GM19463 (cell line): Measurements from ENCODE around the gene E2F1.

Experiments used
- ATAC-seq: cut with Tn5 transposase; IDR thresholded peaks from one replicate; pipeline ENCODE4 v1.9.1; 2021; ENCODE audit warnings: mild to moderate bottlenecking, moderate library complexity; ENCODE audit not compliant: unreplicated experiment

The E2F1 gene

GRCh38 chr20:33686100-33686983 is at the start of gene E2F1:
Gene E2F1, minus strand, starts transcription at chr20:33686385. Its CDS starts 121 bp downstream, at chr20:33686264.
- peak; percentile 87 for ATAC-seq

DNA sequence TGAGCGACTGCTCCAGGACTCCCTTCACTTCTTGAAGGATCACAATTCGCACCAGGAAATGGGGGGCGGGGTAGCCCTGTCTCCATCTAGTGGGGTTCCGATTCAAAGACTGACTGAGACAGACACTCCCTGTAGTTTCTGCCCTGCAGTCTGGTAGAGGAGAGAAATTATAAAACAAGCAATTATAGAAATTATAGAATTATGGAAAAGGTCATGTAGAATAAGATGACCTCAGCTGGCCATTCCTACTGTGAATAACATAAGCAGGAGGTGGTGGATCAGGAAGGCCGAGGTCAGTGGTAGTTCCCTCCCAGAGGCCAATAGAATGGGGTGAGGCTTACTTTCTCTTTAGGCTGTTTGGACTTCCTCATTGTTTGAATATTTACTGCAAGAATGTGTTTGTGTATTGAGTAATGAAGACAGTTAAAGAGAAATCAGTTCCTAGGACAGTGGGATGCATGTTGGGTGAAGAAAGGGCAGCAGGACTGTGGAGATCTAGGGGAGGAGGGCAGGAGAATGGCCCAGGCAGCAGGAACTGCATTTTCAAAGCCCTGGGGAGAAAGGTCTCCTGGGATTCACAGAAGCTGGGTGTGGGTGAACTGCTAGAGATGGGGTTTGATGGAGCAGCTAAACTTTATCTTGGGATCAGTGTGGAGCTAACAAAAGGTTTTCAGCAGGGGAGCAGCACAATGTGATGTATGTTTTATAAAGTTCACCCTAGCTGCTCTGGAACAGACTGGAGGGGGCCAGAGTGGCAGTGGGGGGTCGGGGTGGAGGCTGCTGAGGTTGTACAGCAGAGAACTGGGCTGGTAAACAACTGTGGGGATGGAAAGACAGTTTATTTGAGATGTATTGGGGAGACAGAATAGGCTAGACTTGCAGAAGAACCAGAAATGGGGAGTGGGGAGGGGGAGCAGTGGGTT is 47.7 kb upstream of the E2F1 start:
- no peak for ATAC-seq

GRCh38 chr20:33732166-33732970 is 46.2 kb upstream of the E2F1 start:
- peak; percentile 58 for ATAC-seq

DNA sequence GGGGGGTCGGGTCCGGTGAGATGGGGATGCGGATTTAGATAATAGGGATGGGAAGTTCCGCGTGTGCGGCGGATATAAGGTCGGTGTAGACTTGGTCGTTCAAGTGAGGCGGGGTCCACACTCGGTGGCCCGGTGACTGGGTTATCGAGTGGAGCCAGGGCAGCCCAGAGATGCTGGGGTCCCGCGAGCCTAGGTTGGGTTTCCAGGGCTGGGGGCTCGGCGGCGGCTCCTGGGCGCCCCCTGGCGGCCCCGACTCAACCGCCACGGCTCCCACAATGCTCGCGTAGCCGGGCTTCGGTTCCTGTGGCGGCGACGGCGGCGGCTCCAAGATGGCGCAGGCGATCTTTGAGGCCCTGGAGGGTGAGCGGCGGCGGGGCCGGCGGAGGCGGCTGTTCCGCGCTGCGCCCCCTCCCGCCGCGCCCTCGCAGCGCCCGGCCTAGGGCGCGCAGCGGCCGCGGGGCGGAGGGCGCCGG is 45.5 kb upstream of the E2F1 start, which contains the start of gene ZNF341:
ZNF341 (plus strand) TSS at position 304 of the 473 bp plus-strand sequence; CDS start at position 330, 26 bp downstream.
- ATAC-seq: peak; percentile 57

DNA sequence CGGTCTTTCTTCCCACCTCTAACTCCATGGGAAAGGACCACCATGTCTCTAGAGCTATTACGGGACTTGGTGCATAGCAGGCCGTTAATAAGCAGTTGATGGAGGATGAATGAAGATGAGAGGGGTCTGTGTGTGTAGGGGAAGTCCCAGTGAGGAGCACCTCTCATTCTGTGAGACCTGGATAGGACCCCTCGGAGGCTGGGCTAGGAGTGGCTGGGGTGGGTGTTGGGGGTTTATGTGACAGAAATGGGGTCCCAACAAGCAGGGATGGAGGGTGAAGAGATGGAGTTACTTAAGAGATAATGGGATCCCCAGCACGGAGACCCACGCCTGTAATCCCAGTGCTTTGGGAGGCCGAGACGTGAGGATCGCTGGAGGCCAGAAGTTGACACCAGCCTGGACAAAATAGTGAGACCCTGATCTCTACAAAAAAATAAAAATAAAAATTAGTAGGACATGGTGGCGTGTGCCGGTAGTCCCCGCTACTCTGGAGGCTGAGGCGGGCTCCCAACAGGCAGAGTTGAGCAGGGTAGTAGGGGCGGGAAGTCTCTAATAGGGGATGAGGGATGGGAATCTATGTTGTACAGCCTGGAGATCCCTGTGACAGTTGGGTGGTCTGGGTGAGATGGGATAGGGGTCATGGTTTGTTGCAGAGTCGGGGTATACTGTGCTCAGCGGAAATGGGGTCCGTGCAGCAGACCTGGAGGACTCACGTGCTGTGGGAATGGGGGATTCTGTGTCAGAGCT is 44.9 kb upstream of the E2F1 start:
- ATAC-seq: no peak

- no peak for ATAC-seq
Observed at GRCh38 chr20:33729101-33729500, 42.9 kb upstream of the E2F1 start.

DNA sequence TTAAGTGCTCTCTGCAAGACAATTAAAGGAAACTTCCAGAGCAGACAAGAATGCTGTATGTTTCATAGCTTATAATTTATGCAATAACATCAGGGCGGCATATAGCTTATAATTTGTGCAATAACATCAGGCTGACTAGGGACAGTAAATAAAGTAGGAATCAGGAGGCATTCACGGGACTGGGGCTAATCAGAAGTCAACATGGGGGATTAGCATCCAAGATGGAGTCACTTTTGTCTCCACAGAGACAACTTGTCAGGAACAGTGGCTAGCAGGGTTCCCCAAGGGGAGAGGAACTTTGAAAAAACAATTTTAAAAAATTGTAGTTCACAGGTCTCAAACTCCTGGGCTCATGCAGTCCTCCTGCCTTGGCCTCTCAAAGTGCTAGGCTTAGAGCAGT is 42.3 kb upstream of the E2F1 start:
- ATAC-seq: no peak

- no peak for ATAC-seq
Observed at GRCh38 chr20:33727806-33728205, 41.6 kb upstream of the E2F1 start.

- ATAC-seq: no peak
Observed at GRCh38 chr20:33727115-33727479, 40.9 kb upstream of the E2F1 start.

DNA sequence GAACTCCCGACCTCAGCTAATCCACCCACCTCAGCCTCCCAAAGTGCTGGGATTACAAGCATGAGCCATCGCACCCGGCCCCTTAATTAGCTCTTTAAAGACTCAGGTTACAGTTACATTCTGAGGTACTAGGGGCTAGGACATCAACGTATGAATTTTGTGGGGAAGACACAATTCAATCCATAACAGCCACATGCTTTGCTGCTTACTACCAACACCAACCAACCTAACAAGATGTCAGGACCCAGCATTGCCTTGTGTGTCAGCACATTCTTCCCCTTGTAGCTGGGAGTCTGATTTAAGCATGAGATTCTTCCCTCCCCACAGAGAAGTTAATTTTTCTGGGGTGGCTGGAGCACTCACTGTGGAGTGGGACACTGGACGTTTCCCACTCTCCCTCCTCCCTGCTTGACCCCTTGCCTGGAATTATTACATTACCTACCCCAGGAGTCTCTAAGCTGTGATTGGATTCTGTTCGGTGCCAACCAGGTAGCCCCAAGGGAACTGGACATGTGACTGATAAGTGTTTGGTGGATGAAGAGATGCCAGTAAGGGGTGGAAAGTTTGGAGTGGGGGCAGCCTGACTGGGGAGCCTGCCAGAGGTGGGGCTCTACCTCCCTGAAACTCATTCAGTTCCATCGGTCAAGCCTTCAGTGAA is 39.6 kb upstream of the E2F1 start:
- ATAC-seq: no peak

DNA sequence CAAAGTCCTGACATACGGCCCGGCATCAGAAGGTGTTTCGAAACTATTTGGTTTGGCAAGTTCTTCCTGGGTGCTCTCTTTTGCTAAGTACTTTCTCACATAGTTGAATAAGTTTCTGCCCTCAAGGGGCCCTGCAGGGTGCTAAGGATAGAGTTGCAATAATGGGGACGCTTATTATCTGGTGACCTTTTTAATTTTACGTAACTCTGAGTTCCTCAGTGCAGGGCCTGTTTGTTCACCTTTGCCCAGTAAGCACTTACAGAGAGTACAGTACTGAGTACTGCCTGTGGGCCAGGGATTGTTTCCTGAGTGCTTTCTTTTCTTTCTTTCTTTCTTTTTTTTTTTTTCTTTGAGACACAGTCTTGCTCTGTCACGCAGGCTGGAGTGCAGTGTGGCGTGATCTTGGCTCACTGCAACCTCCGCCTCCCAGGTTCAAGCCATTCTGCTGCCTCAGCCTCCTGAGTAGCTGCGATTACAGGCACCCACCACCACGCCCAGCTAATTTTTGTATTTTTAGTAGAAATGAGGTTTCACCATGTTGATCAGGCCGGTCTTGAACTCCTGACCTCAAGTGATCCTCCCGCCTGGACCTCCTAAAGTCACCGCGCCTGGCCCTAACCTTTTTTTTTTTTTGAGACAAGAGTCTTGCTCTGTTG is 38.4 kb upstream of the E2F1 start:
- no peak for ATAC-seq

- ATAC-seq: no peak
Observed at GRCh38 chr20:33721391-33722140, 35.4 kb upstream of the E2F1 start.

DNA sequence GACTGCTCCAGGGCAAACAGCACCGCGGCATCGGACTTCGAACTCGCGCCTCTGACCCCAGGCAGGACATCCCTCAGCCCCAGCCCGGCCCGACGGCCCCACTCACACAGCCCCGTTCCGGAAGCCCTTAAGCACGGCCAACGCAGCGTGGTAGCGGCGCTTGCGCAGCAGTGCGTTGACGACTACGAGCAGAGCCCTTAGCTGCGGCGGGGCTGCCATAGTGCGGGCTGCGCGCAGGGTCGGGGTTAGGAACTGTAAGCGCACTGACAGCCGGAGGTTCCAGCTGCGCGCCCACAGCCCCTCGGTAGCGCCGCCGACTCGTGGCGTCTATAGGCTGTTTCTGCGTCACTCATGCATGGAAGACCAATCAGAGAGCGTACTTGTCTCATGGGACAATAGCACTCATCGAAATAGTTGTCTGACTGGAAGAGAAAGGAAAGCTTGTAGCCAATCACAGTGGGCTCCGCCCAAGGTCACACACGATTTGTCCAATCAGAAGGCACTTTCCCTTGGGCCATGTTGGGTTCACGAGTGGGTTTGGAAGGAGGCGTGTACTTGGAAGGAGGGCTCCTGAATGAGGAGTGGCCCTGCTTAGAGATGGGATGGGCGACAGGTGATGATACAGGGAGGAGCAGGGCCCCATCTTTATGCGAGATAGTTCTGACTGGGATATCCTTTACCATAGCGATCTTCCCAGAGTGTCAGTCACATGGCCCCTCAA is 34.0 kb upstream of the E2F1 start, which contains the start of gene PXMP4:
PXMP4 (minus strand) TSS at position 322 of the 721 bp plus-strand sequence; CDS start at position 219, 103 bp downstream.
- peak; percentile 92 for ATAC-seq

DNA sequence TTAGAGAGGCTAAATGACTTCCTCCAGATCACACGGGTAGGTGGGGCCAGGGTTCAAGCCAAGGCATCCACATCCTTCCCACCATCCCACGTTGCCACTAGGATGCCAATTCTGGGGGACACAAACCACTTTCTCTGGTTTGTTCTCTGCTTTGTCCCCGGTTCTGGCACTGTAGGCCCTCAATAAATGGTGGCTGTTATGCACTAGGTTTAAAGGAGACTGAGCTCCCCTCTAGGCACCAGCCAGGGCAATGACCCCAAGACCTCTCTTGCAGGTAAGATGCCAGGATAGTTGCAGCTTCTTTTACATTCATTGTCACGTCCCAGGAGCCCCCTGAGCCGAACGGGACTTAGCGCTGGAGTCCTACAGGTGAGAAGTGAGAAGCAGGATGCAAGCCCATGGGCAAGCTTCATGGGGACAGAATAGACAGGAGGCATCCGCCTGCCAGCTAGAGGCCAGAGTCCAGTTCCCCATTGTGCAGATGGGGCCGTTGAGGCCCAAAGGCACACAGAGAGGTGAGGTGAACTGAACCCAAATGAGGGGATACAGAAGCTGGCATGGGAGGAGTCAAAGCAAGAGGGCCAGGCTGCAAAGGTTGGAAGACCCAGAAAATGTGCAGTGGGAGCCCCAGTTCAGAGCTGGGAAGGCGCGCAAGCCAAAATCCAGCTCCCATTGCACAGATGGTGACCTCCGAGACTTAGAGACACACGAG is 33.2 kb upstream of the E2F1 start:
- ATAC-seq: no peak

DNA sequence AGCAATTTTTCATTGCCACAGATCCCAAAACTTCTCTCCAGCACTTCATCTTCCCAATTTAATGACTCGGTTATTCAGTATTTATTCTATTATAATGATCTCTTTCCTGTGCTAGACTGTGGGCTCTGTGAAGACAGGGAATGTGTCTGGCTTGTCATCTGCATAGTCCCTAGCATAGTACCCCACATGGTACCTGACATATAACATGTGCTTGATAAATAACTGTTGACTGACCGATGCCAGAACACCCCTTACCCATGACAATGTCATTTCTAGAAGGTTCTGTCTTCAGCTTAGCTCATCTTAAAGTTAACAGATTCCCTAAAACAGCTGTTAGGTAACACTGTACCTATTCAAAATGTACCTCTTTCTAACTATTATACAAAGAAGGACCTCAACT is 30.3 kb upstream of the E2F1 start:
- no peak for ATAC-seq

- ATAC-seq: no peak
Observed at GRCh38 chr20:33713865-33714367, 27.7 kb upstream of the E2F1 start.

GRCh38 chr20:33711446-33711738 is 25.2 kb upstream of the E2F1 start:
- ATAC-seq: no peak
